Measurements from ENCODE around the gene GALK1.

GALK1 gene

GRCh38 chr17:75748706-75749105, 16.3 kb downstream of the GALK1 start:
- DNase-seq = no peak

DNA sequence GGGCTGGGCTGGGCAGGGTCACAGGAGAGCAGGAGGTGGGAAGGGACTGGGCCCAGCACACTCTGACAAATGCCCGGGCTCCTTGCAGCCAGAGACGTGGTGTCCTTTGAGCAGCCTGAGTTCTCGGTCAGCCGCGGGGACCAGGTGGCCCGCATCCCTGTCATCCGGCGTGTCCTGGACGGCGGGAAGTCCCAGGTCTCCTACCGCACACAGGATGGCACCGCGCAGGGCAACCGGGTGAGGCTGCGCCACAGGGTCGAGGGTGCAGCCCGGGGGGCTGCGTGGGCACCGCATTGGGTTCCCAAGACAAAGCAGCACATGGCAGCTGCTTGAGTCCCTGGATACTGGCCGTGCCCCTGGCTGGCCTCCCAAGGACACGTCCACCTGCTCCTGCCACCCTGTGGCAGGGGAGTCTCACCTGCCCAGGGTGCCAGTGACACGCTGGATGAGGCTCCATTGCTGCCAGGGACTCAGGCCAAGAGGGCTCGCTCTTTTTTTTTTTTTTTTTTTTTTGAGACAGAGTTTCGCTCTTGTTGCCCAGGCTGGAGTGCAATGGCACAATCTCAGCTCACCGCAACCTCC, 21.3 kb downstream of the GALK1 start:
- no peak for DNase-seq

DNA sequence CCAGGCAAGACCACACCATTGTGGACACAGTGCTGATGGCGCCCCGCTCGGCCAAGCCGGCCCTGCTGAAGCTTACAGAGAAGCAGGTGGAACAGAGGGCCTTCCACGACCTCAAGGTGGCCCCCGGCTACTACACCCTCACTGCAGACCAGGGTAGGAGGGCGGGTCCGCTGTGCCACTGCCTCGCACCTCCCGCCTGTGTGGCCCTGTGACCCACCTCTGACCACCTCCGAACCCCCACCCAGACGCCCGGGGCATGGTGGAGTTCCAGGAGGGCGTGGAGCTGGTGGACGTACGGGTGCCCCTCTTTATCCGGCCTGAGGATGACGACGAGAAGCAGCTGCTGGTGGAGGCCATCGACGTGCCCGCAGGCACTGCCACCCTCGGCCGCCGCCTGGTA, 22.7 kb downstream of the GALK1 start:
- no peak for DNase-seq

DNA sequence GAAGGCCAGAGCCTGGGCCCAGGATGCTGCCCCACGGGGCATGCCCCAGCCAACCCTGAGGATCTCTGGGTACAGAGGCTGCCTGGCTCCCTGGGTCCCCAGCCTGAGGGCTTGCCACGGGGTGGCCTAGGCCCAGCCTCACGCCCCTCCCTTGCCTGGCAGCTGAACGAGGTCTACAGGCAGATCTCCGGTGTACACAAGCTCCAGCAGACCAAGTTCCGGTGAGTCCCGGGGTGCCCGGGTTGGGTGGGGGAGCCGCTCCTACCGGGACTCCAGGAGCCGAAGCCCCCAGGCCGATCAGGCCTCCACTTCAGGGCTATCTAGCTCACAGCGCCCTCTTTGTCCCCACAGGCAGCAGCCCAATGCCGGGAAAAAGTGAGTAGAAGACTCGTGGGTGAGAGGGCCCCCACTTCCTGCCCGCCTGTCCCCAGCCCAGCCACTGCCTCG, 24.3 kb downstream of the GALK1 start:
- no peak for DNase-seq

GRCh38 chr17:75740215-75740614, 24.8 kb downstream of the GALK1 start:
- no peak for DNase-seq

DNA sequence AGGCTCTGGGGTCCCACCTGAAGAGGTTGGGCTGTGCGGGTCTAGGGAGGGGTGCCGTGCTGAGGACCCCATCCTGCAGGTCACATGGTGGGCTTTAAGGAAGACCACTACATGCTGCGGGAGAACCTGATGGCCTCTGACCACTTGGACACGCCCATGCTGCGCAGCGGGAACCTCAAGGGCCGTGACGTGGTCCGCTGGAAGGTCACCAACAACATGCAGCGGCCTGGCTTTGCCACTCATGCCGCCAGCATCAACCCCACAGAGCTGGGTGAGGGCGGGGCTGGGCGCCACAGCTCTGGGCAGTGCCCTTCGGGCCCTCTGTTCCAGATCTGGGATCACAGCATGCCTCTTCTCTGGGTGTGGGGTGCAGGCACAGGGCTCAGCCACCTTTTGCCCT, 25.2 kb downstream of the GALK1 start:
- DNase-seq = no peak

DNA sequence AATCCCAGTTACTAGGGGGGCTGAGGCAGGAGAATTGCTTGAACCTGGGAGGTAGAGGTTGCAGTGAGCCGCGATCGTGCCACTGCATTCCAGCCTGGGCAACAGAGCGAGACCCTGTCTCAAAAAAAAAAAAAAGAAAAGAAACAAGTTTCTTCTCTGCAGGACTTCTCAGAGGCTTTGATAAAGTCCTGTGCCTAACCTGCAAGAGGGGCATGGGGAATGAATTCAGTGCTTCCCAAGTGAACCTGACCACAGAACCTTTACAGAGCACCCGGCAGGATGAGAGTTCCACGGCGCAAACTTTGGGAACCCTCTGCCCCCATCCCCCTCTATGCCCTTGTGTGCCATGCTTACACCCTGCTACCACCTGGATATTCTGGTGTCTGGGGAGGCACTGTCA, 25.8 kb downstream of the GALK1 start:
- DNase-seq = no peak

DNA sequence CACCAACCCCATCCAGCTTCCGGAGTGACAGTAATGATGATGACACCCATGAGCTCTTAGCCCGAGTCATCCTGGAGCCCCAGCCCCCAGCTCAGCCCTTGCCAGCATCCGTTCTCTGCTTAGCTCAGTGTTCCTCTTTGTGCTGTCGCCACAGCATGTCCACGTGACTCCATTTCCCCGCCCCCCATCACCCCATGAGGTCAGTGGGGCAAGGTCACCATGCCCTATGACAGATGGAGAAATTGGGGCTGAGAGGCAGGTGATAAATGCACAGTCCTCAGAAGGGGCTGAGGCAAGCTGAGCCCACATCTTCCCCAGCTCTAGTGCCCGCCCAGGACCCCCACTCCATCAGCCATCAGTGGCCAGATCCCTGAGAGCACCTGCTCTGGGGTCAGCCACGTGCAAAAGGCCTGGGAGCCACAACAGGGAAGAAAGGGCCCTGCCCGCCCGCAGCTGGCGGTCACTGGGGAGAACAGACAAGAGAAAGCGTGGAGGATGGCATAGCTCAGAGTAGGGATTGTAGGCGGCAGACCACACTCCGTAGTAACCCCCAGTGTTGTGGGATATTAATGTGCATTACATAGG, 26.7 kb downstream of the GALK1 start:
- no peak for DNase-seq

DNA sequence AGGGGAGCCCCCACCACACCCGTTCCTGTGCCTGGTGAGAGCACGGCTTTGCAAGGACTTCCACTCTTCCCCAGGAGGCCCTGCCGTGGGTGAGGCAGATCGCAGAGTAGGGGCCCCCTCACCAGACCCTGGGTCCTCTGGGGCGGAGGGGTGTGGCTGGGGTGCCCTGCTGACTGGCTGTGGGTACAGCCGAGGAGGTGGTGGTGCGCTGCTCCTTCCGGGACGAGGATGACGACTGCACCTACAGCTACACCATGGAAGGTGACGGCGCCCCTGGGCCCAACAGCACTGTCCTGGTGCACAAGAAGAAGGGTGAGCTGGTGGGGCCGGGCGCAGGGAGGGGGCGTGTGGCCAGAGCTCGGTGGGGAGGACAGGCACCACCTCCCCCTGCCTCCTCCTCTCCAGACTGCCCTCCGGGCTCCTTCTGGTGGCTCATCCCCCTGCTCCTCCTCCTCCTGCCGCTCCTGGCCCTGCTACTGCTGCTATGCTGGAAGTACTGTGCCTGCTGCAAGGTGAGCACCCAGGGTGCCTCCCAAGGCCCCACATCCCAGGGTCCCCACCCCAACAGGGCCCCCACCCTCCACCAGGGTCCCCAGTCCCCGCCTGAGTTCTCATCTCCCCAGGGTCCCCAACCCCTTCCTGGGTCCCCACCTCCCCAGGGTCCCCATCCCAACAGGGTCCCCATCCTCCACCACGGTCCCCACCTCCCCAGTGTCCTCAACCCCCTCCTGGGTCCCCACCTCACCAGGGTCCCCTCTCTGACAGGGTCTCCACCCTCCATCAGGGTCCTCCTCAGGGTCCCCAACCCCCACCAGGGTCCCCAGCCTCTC, 27.6 kb downstream of the GALK1 start:
- DNase-seq = no peak

GRCh38 chr17:75736173-75736835, 28.7 kb downstream of the GALK1 start:
- no peak for DNase-seq

- no peak for DNase-seq
Measured at GRCh38 chr17:75734674-75735294, 30.2 kb downstream of the GALK1 start.

DNA sequence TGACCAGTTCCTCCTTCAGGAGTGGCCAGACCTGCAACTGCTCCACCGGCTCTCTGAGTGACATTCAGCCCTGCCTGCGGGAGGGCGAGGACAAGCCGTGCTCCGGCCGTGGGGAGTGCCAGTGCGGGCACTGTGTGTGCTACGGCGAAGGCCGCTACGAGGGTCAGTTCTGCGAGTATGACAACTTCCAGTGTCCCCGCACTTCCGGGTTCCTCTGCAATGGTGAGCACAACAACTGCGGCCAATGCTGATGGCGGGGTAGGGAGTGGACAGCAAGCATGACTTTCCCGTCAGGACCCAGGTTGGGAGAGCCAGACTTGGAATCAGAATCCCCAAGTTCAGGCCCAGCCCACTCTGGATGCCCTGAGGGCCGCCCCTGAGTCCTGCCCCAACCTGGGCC, 31.5 kb downstream of the GALK1 start:
- no peak for DNase-seq

DNA sequence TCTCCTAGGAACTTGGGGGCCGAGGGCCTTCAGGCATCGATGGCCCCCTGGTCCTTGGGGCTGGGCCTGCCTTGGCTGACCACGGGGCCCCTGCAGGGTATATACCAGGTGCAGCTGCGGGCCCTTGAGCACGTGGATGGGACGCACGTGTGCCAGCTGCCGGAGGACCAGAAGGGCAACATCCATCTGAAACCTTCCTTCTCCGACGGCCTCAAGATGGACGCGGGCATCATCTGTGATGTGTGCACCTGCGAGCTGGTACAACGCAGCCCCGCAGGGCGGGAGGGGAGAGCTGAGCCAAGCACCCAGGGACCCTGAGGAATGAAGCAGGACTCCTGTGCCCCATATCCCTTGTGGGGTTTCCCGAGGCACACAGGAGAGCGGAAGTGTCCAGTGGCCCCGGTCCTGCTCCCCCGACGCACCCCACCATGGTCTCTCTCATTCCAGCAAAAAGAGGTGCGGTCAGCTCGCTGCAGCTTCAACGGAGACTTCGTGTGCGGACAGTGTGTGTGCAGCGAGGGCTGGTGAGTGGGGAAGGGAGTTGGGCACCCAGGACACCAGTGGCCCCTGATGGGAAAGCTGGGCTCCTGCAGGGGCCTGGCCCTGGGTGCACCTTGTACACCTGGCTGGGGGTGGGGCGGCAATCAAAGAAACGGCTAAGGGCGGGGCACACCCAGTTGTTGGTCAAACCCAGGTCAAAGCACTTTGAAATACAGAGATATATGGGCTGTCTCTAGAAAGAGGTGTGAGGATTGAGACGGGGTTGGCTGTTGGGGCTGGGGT, 33.1 kb downstream of the GALK1 start:
- no peak for DNase-seq

DNA sequence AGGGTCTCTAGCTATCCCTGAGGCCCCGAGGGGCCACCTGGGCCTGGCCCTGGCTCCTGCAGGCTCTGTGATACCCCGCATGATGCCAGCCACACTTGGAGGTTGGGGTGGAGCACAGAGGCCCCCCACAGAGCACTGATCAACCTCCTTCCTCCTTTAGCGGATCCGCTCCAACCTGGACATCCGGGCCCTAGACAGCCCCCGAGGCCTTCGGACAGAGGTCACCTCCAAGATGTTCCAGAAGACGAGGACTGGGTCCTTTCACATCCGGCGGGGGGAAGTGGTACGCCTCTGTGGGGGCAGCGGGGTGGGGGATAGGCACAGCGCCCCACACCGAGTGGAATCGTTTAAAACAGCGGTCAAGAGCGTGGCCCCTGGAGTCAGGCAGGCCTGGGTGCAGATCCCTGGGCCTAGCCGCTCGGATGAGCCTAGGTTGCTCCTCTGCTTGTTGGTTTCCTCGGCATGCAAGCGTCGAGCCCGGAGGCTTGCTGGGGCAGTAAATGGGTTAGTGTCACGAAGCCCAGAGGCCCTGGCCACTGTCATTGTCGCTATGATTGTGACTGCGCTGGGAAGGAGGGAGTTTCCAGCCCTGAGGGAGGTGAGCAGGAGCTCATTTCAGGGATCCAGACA, 33.8 kb downstream of the GALK1 start:
- DNase-seq = no peak

DNA sequence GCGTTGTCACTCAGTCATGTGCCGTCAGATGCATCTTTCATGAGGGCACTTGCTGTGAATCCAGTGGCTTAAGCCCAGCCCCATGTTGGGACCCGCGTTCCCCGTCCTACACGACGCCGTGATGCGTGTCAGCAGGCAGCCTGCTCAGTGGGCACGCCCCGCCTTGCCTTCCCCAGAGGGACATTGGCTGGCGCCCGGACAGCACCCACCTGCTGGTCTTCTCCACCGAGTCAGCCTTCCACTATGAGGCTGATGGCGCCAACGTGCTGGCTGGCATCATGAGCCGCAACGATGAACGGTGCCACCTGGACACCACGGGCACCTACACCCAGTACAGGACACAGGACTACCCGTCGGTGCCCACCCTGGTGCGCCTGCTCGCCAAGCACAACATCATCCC, 34.9 kb downstream of the GALK1 start:
- DNase-seq = no peak

DNA sequence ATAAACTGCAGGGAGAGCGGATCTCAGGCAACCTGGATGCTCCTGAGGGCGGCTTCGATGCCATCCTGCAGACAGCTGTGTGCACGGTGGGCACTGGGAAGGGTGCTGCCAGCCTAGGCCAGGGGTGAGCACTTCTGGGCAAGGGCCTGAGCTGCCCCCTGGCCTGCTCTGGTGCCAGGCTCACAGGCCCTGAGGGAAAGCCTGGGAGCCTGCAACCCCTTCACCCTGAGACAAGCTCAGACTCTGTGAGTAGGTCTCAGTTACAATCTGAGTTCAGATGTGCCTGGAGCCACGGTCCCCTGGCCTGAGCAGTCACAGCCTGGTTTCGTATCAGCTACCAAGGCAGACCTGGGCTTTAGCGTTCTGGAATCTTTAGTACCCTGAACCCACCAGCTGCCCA, 35.6 kb downstream of the GALK1 start:
- DNase-seq = no peak

- no peak for DNase-seq
Measured at GRCh38 chr17:75727391-75727790, 37.6 kb downstream of the GALK1 start.

DNA sequence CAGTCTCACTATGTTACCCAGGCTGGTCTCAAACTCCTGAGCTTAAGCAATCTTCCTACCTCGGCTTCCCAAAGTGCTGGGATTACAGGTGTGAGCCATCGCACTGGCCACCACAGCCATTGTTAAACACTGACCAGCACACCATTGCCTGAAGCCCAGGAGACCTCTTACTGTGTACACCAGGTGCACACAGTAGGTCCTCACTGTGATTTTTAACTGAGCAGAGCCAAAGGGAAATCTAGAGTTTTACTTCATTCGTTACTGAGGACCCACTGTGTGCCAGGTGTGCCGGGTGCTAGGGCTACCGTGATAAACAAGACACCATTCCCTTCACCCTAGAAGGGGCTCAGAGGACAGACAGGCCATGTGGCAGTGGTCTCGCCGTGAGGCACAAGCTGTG, 39.5 kb downstream of the GALK1 start:
- DNase-seq = no peak

GRCh38 chr17:75724016-75725003, 40.7 kb downstream of the GALK1 start:
- DNase-seq = no peak

DNA sequence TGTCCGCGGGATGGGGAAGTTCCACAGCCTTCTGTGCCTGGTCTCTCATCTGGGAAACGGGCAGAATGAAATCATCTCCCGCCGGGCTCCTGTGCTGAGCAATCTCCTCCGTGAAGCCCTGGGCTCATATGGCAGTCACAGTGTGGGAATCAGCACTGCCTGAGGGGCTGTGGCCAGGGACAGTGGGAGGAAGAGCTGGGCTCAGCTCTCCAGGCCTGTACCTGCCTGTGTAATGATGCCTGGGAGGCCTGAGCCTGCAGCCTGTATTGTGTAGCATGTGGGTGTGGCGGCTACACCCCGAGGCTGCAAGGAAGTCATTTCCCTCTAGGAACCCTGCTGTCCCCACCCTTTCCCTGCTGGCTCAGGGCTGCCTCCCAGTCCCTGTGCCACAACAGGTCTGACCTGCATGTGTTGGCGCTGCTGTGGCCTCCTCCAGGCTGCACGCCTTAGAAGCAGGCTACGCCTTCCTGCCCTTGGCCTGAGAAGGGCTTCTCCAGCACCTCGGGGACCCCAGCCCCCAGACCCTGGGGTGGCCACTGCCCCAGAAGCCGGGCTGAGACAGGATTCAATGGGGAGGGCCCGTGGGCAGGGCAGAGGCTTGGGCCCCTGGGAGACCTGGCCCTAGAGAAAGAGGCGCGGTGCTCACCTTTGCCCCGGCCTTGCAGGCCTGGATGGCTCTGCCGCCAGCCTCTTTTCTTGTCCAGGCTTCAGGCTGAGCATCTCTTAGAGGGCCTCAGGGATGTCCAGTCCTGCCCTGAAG, 41.6 kb downstream of the GALK1 start:
- DNase-seq = peak; percentile 19
